Gastrocnemius medialis (tissue), 4 donors: ENCODE measurements around the gene GPR137.

Source experiments
- POLR2A ChIP-seq, 2 donors: fragments of 450-650 bp; IDR thresholded peaks; one replicate each; pipeline ENCODE4 v1.6.1; 2017; ENCODE audit warnings: antibody characterized with exemption in 2 of 2, mild to moderate bottlenecking in 2 of 2, moderate library complexity in 2 of 2
- TF ChIP-seq, protein P1 (sequence below), 5 experiments: fragments of 450-650 bp in 3 of 5; fragments of 200-600 bp in 2 of 5; sonication (generic) in 2 of 5; IDR thresholded peaks in 4 of 5; conservative IDR thresholded peaks in 1 of 5; 1 replicate in 4 of 5; 2 replicates in 1 of 5; pipeline ENCODE4 v1.5.1; 2016 to 2019; ENCODE audit warnings: antibody characterized with exemption in 5 of 5, mild to moderate bottlenecking in 3 of 5, moderate library complexity in 3 of 5

GRCh38 chr11:64269540-64270220, 16.0 kb upstream of the GPR137 start:
- peak; percentile 35 to 47 for TF ChIP-seq POLR2A (IDR thresholded peaks at IDR 0.05)
- TF ChIP-seq, protein P1, sequence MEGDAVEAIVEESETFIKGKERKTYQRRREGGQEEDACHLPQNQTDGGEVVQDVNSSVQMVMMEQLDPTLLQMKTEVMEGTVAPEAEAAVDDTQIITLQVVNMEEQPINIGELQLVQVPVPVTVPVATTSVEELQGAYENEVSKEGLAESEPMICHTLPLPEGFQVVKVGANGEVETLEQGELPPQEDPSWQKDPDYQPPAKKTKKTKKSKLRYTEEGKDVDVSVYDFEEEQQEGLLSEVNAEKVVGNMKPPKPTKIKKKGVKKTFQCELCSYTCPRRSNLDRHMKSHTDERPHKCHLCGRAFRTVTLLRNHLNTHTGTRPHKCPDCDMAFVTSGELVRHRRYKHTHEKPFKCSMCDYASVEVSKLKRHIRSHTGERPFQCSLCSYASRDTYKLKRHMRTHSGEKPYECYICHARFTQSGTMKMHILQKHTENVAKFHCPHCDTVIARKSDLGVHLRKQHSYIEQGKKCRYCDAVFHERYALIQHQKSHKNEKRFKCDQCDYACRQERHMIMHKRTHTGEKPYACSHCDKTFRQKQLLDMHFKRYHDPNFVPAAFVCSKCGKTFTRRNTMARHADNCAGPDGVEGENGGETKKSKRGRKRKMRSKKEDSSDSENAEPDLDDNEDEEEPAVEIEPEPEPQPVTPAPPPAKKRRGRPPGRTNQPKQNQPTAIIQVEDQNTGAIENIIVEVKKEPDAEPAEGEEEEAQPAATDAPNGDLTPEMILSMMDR (IDR thresholded peaks at IDR 0.05 in 4 of 5, conservative IDR thresholded peaks at IDR 0.05 in 1 of 5): peak in 3 of 5 experiments; percentile 11 to 22 (median 16)
